K562 (cell line): ENCODE measurements around the gene ICAM2. TPM values are rescaled to one million over a fixed set of nuclear protein-coding genes. Genes with fewer than 3 reads are reported as not detected.

Experiments
- ATAC-seq: fragments of 200-7000 bp; cut with Tn5 transposase; 3 replicates; pipeline ENCODE4 v1.9.1; 2020; ENCODE audit warnings: moderate library complexity
- BruUV-seq: library from RNA; stranded (reverse); fragments of 400-500 nt; replicated peaks from 2 replicates; lab custom pipeline; 2021; lab: Mats Ljungman, UMichigan
- CTCF ChIA-PET: fragments of 300-600 bp; formaldehyde crosslinking; extraction: SDS; loops from one replicate; lab custom pipeline; 2021; ENCODE audit warnings: low intra/inter-chr PET ratio; lab: Yijun Ruan, JAX
- POLR2A ChIA-PET: fragments of 300-600, 350-650 bp; sonication (Branson Sonifier 250); formaldehyde crosslinking; extraction: SDS; loops from one replicate; lab custom pipeline; 2021; ENCODE audit warnings: antibody characterized with exemption, inconsistent platforms; lab: Yijun Ruan, JAX
- DNase-seq, 4 experiments: peaks; one replicate each; pipeline versions ENCODE4 v3.0.0 to v3.0.0-alpha.2; 2011 to 2018; ENCODE audit warnings: low spot score in 3 of 4, mixed read lengths in 3 of 4; ENCODE audit errors: extremely low read depth in 1 of 4
- FAIRE-seq: peaks from 2 replicates; lab custom pipeline; 2011; peaks lifted over from hg19 to GRCh38; lab: Jason Lieb, UNC
- H2AFZ ChIP-seq: 2 replicates; pipeline ENCODE4 v1.6.0; 2011; ENCODE audit warnings: low read depth, low read length, control low read depth, inconsistent platforms
- H3K27ac ChIP-seq: fragments of 200-600 bp; 3 replicates; pipeline ENCODE4 v1.8.0; 2011; ENCODE audit warnings: low read depth, mild to moderate bottlenecking, control low read depth, inconsistent platforms, low read length, moderate library complexity, mixed read lengths; ENCODE audit errors: extremely low read depth
- H3K27me3 ChIP-seq, 2 experiments: fragments of 300-600 bp in 1 of 2; 2 replicates in 1 of 2; 3 replicates in 1 of 2; pipeline versions ENCODE4 v1.6.0 to v1.8.0; 2011; ENCODE audit warnings: inconsistent platforms in 2 of 2, low read length in 2 of 2, mild to moderate bottlenecking in 1 of 2, mixed read lengths in 1 of 2, moderate library complexity in 1 of 2; ENCODE audit not compliant: control insufficient read depth in 2 of 2, insufficient read depth in 2 of 2
- H3K36me3 ChIP-seq: fragments of 300-600 bp; 3 replicates; pipeline ENCODE4 v1.8.0; 2011; ENCODE audit warnings: mild to moderate bottlenecking, low read length, inconsistent platforms; ENCODE audit not compliant: control insufficient read depth, insufficient read depth
- H3K4me1 ChIP-seq, 2 experiments: fragments of 200-600 bp in 1 of 2; replicated peaks in 1 of 2; 2 replicates in 1 of 2; 3 replicates in 1 of 2; pipeline versions ENCODE4 v1.5.1 to v1.8.0; 2011; ENCODE audit warnings: inconsistent platforms in 2 of 2, low read length in 2 of 2, mild to moderate bottlenecking in 1 of 2, mixed read lengths in 1 of 2, moderate library complexity in 1 of 2; ENCODE audit not compliant: control insufficient read depth in 2 of 2, insufficient read depth in 2 of 2
- H3K4me2 ChIP-seq: 2 replicates; pipeline ENCODE4 v1.6.1; 2011; ENCODE audit warnings: low read length, control low read depth, inconsistent platforms, mixed read lengths; ENCODE audit not compliant: insufficient read depth
- H3K4me3 ChIP-seq: fragments of 200-600 bp; sonication (generic), shearing (Covaris generic); 2 replicates; pipeline ENCODE4 v1.5.1; 2016; ENCODE audit warnings: control low read depth, inconsistent platforms
- H3K79me2 ChIP-seq: fragments of 200-600 bp; 3 replicates; pipeline ENCODE4 v1.8.0; 2011; ENCODE audit warnings: low read length, inconsistent platforms; ENCODE audit not compliant: control insufficient read depth, insufficient read depth
- H3K9ac ChIP-seq, 2 experiments: 2 replicates each; pipeline versions ENCODE4 v1.6.0 to v1.6.1; 2011; ENCODE audit warnings: low read depth in 2 of 2, low read length in 2 of 2, control low read depth in 1 of 2, inconsistent platforms in 1 of 2, mild to moderate bottlenecking in 1 of 2, mixed read lengths in 1 of 2; ENCODE audit not compliant: insufficient read depth in 1 of 2
- H3K9me1 ChIP-seq: one replicate; pipeline ENCODE4 v1.6.0; 2011; ENCODE audit warnings: inconsistent platforms, mild to moderate bottlenecking, low read length, moderate library complexity; ENCODE audit not compliant: control insufficient read depth, insufficient read depth
- H3K9me3 ChIP-seq: replicated peaks from 2 replicates; pipeline ENCODE4 v1.5.1; 2011; ENCODE audit warnings: low read depth, low read length, inconsistent platforms; ENCODE audit not compliant: control insufficient read depth, insufficient read depth
- H4K20me1 ChIP-seq: replicated peaks from 2 replicates; pipeline ENCODE4 v1.6.1; 2011; ENCODE audit warnings: low read length, inconsistent platforms, mixed read lengths; ENCODE audit not compliant: control insufficient read depth, insufficient read depth
- ARID3A ChIP-seq: IDR thresholded peaks from 2 replicates; pipeline ENCODE4 v1.6.1; 2012; ENCODE audit warnings: low read depth, low read length, improper control_type of control experiment, borderline replicate concordance
- ELF2 ChIP-seq: fragments of 250-450 bp; sonication (Bioruptor Pico); IDR thresholded peaks from 2 replicates; pipeline ENCODE4 v1.5.0; 2021; ENCODE audit warnings: mild to moderate bottlenecking
- MLLT1 ChIP-seq, 2 experiments: fragments of 450-650 bp; IDR thresholded peaks; 2 replicates each; pipeline ENCODE4 v1.6.1; 2016
- MTA1 ChIP-seq: fragments of 450-650 bp; IDR thresholded peaks from 2 replicates; pipeline ENCODE4 v1.6.1; 2017; ENCODE audit warnings: borderline replicate concordance
- ZNF174 ChIP-seq: fragments of 250-450 bp; sonication (Bioruptor Pico); IDR thresholded peaks from 2 replicates; pipeline ENCODE4 v1.4.0; 2020; ENCODE audit warnings: mild to moderate bottlenecking
- ZNF717 ChIP-seq: fragments of 250-450 bp; sonication (Bioruptor Pico); IDR thresholded peaks from 2 replicates; pipeline ENCODE4 v1.5.0; 2021
- WGBS: fragments of 100-300 bp; shearing (Covaris generic); methylation state at CpG from one replicate; pipeline ENCODE4 v1.1.6; 2016; ENCODE audit warnings: low coverage, mixed read lengths; ENCODE audit not compliant: insufficient coverage; ENCODE audit errors: missing lambda C conversion rate; 5-methylcytosine and 5-hydroxymethylcytosine counted together
- in situ Hi-C: fragments of 300-500 bp; cut with MboI; formaldehyde crosslinking; loops from 4 replicates; pipeline ENCODE4 v1.15.0; 2018; ENCODE audit warnings: inconsistent platforms, mixed read lengths
- intact Hi-C: fragments of 100-400 bp; cut with micrococcal nuclease; formaldehyde crosslinking; loops from 2 replicates; pipeline ENCODE4 v1.14.2; 2022
- polyA plus RNA-seq, 8 experiments: library from polyadenylated mRNA; depleted of rRNA in 4 of 8; stranded (reverse) in 5 of 8; unstranded in 3 of 8; fragments of >200 nt; fragmentation: Nextera tagmentation in 2 of 8; fragmentation: Illumina TruSeq in 1 of 8; extraction: Ambion mirVana in 2 of 8; extraction: Trizol in 1 of 8; gene quantifications; 2 replicates each; pipeline versions ENCODE4 v1.2.1 to v1.2.3, GENCODE V29; 2011 to 2014; ENCODE audit warnings: inconsistent platforms in 1 of 8, missing spikeins in 1 of 8
- total RNA-seq, 7 experiments: library from RNA; depleted of rRNA in 6 of 7; stranded (reverse); fragments of >200 nt in 6 of 7; fragmentation: Illumina TruSeq in 2 of 7; extraction: Trizol in 2 of 7; gene quantifications; 2 replicates each; pipeline versions ENCODE4 v1.2.1 to v1.2.3, GENCODE V29; 2011 to 2021; ENCODE audit warnings: low replicate concordance in 1 of 7

The ICAM2 gene
- total and polyA plus RNA-seq, 9 of the 15 experiments (the other 6 are each of a cell fraction or from before 2014, with no cell fraction given), result 37.9 to 89.4 (median 60.6) TPM

GRCh38 chr17:63988741-63989621 is 31.5 kb downstream of the ICAM2 start:
- Histone ChIP-seq H3K79me2 (no peaks in the 10 kb centered on the region), H4K20me1 (no peaks in the 10 kb centered on the region), H3K36me3 (no peaks in the 10 kb centered on the region), H3K4me3 (no peak overlapping the region), H3K27ac (no peak overlapping the region), H3K4me2 (no peak overlapping the region), H3K9me1 (no peaks in the 10 kb centered on the region), H3K9ac (peak overlapping the region in 1 of 2 experiments; percentile 79; a peak in 1 of 4 replicates), H3K4me1 (peaks cover 7 to 37% of the 10 kb centered on the region in 2 experiments), H3K27me3 (peaks cover 12 to 28% of the 10 kb centered on the region in 2 experiments; a peak in 4 of 5 replicates), H2AFZ (no peak overlapping the region), H3K9me3 (no peaks in the 10 kb centered on the region)
- ChIA-PET POLR2A (no interaction called here), CTCF (interaction anchor here (0.6 to 1.0 kb wide), 3 partner anchors 27 to 70 kb away, joined by 3 read pairs; partner anchors contain the start of gene GH1)
- ATAC-seq (0 out of 3 replicates have a peak, but pooled peaks have one; percentile 16), FAIRE-seq (no peak), DNase-seq (no peak)
- in situ Hi-C loops, result no loop called here
- 22% methylated on average over 13 of the region's 35 CpGs for WGBS
- no TSS peak for BruUV-seq
- TF ChIP-seq ARID3A (no peak), MTA1 (no peak), ZNF174 (no peak), MLLT1 (IDR thresholded peaks at IDR 0.05) (no peak), ELF2 (no peak), ZNF717 (CRISPR knock-in tag) (no peak)
- intact Hi-C loops, result no loop called here
